Measurements from ENCODE around the gene STAG3. TPM values are rescaled to one million over a fixed set of nuclear protein-coding genes. Genes with fewer than 3 reads are reported as not detected.
"Not testable (repeated sequence)": the region's sequence is repeated elsewhere in the genome, so short reads cannot be mapped to it uniquely, and the experiment has no call there.

Gene STAG3
- total and polyA plus RNA-seq, 2 of the 8 experiments (the other 6 are each of a cell fraction or from before 2014, with no cell fraction given) = 1.3 to 3.3 TPM

DNA sequence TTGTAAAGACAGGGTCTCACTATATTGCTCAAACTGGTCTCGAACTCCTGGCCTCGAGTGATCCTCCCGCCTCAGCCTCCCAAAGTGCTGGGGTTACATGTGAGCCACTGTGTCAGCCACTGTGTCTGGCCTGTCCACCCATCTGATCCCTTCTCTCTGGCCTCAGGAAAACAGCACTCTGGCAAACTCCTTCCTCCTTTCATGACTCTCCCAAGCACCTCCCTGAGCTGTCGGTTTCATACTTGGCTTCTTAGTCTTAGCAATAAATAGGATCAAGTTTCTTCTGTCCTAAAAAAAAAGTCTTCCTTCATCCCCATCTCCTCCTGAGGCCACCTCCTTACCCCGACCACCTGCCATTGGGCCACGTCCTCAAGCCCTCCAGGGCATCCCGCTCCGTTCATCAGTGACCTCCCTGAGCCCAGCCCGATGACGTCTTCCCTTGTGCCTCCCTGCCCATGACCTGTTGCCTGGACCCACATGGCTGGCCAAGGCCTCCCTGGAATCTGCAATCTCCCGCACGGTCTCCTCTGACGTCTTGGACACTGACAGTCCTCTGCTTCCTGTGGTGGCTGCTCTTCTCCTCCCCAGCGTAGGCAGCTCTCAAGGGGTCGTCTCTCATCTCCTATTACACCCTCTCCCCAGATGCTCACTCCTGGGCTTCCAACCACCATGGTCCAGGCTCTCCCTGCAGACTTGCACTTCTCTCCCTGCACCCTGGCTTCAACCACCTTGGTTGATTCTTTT is 68.6 kb downstream of the STAG3 start:
- H4K20me1 ChIP-seq (replicated peaks in 1 of 2; ENCODE audit: control insufficient read depth in 1 of 2, insufficient read depth in 2 of 2, low read length in 2 of 2); H4K8ac ChIP-seq (ENCODE audit: extremely low read depth, insufficient read depth, low read length); H3K9me3 ChIP-seq (ENCODE audit: insufficient read depth in 2 of 2, low read depth in 1 of 2, low read length in 1 of 2); FAIRE-seq; H3K36me3 ChIP-seq (ENCODE audit: control insufficient read depth in 2 of 4, insufficient read depth in 4 of 4, low read length in 3 of 4); H3K18ac ChIP-seq (ENCODE audit: extremely low read depth, low read length); H2BK15ac ChIP-seq (ENCODE audit: low read length); H2BK120ac ChIP-seq (replicated peaks; ENCODE audit: low read depth, low read length); H3K56ac ChIP-seq (replicated peaks; ENCODE audit: insufficient read length, low read depth, low read length); H3K4me3 ChIP-seq (ENCODE audit: extremely low read depth in 1 of 4, insufficient read depth in 2 of 4, low read depth in 3 of 4, low read length in 4 of 4); H3K79me1 ChIP-seq (ENCODE audit: low read depth, low read length); H2BK20ac ChIP-seq (ENCODE audit: low read length); H3K4ac ChIP-seq (replicated peaks; ENCODE audit: insufficient read length, low read depth, low read length); DNase-seq (ENCODE audit: low read depth in 1 of 2, low spot score in 2 of 2); H2AFZ ChIP-seq (ENCODE audit: low read length); H3K27ac ChIP-seq (ENCODE audit: low read depth, low read length); H3K14ac ChIP-seq (ENCODE audit: insufficient read length); H4K91ac ChIP-seq (replicated peaks; ENCODE audit: insufficient read length, low read length); H3K9ac ChIP-seq (replicated peaks in 1 of 4; ENCODE audit: extremely low read depth in 1 of 4, low read depth in 3 of 4, low read length in 3 of 4); H3K23ac ChIP-seq (ENCODE audit: insufficient read length); H2AK5ac ChIP-seq (ENCODE audit: low read depth, low read length); H4K5ac ChIP-seq (ENCODE audit: insufficient read length, low read depth, low read length); H3K27me3 ChIP-seq (replicated peaks in 1 of 4; ENCODE audit: control insufficient read depth in 3 of 4, extremely low read depth in 1 of 4, insufficient read depth in 3 of 4, low read length in 3 of 4); H2BK5ac ChIP-seq (ENCODE audit: low read depth, low read length); H3K23me2 ChIP-seq (ENCODE audit: low read depth, low read length): not testable (repeated sequence)
- Histone ChIP-seq H2BK12ac (ENCODE audit: low read depth, low read length) (peak overlapping the region; percentile 75; the same call in 1 of the 2 replicates), H3K79me2 (ENCODE audit: control insufficient read depth in 1 of 2, insufficient read depth in 2 of 2, low read length in 2 of 2) (peaks cover 0 to 18% of the 10 kb centered on the region in 2 experiments; a peak in 2 of 4 replicates), H3K4me2 (ENCODE audit: insufficient read depth in 1 of 2, low read depth in 2 of 2, low read length in 2 of 2) (peak overlapping the region in 1 of 2 experiments; percentile 42; a peak in 1 of 4 replicates), H3K4me1 (replicated peaks in 1 of 4; ENCODE audit: control insufficient read depth in 3 of 4, insufficient read depth in 4 of 4, low read length in 3 of 4) (peaks cover 8 to 18% (median 11%) of the 10 kb centered on the region in 4 experiments)
- ChIA-PET POLR2A (ENCODE audit: partially characterized antibody) (interaction anchor here (1.6 kb wide), 1 partner anchor 182 kb away, joined by 6 read pairs; the partner anchor contains the start of gene ZCWPW1), CTCF (ENCODE audit: partially characterized antibody) (interaction anchor here (0.5 to 2.0 kb wide), 4 partner anchors 14 to 341 kb away, joined by 3 to 6 read pairs (median 4); no protein-coding TSS in a partner anchor)
- WGBS, 2 experiments (ENCODE audit: extremely low coverage in 1 of 2, insufficient coverage in 1 of 2, insufficient read length in 1 of 2, insufficient replicate concordance in 2 of 2, low coverage in 1 of 2, low lambda C conversion rate in 2 of 2, missing lambda C conversion rate in 1 of 2) = 91% methylated on average over 15 of the region's 15 CpGs; no CpG with 5 or more reads in 1 of the 2 experiments

Data from H1 (cell line).